CD8-positive, alpha-beta memory T cell (primary cell): ENCODE data around the gene ZBTB17. TPM values are rescaled to one million over a fixed set of nuclear protein-coding genes. Genes with fewer than 3 reads are reported as not detected.

Source experiments
- CTCF ChIA-PET: fragments of 350-600 bp; sonication (Branson Sonifier 250); formaldehyde crosslinking; loops from one replicate; lab custom pipeline; 2021; ENCODE audit warnings: antibody characterized with exemption; lab: Charles Lee
- POLR2A ChIA-PET: fragments of 350-600 bp; sonication (Branson Sonifier 250); formaldehyde crosslinking; loops from one replicate; lab custom pipeline; 2021; ENCODE audit warnings: antibody characterized with exemption; lab: Charles Lee
- DNase-seq, 5 donors: peaks; one replicate each; pipeline versions ENCODE4 v3.0.0 to v3.0.0-alpha.2; 2020 to 2022; ENCODE audit warnings: mixed read lengths in 1 of 5
- H3K27ac ChIP-seq: one replicate; pipeline ENCODE4 v1.7.0; 2013; ENCODE audit warnings: low read depth, mild to moderate bottlenecking, low read length, moderate library complexity
- H3K27me3 ChIP-seq: 2 replicates; pipeline ENCODE4 v1.7.0; 2013; ENCODE audit warnings: low read length, mild to moderate bottlenecking; ENCODE audit not compliant: insufficient read depth, poor library complexity, severe bottlenecking
- H3K36me3 ChIP-seq: 2 replicates; pipeline ENCODE4 v1.7.0; 2013; ENCODE audit warnings: mild to moderate bottlenecking, low read length, moderate library complexity; ENCODE audit not compliant: insufficient read depth
- H3K4me1 ChIP-seq: 2 replicates; pipeline ENCODE4 v1.7.0; 2013; ENCODE audit warnings: mild to moderate bottlenecking, low read length, moderate library complexity; ENCODE audit not compliant: insufficient read depth
- H3K4me3 ChIP-seq: 2 replicates; pipeline ENCODE4 v1.7.0; 2013; ENCODE audit warnings: mild to moderate bottlenecking, low read length
- H3K9me3 ChIP-seq: 2 replicates; pipeline ENCODE4 v1.7.0; 2013; ENCODE audit warnings: mild to moderate bottlenecking, low read length
- H3K27ac Mint-ChIP-seq, 8 donors: one replicate each; pipeline ENCODE4 v1.8.0; 2020 to 2021; ENCODE audit warnings: mixed read lengths in 8 of 8, mild to moderate bottlenecking in 6 of 8, inconsistent platforms in 3 of 8, moderate library complexity in 3 of 8
- H3K27me3 Mint-ChIP-seq, 2 donors: one replicate each; pipeline ENCODE4 v1.8.0; 2020 to 2021; ENCODE audit warnings: mixed read lengths in 2 of 2, mild to moderate bottlenecking in 1 of 2, moderate library complexity in 1 of 2
- H3K36me3 Mint-ChIP-seq, 3 donors: one replicate each; pipeline ENCODE4 v1.8.0; 2020 to 2021; ENCODE audit warnings: mixed read lengths in 3 of 3, inconsistent platforms in 1 of 3, mild to moderate bottlenecking in 1 of 3
- H3K4me1 Mint-ChIP-seq, 3 donors: one replicate each; pipeline ENCODE4 v1.8.0; 2020 to 2021; ENCODE audit warnings: mixed read lengths in 3 of 3, inconsistent platforms in 1 of 3, mild to moderate bottlenecking in 1 of 3
- H3K4me3 Mint-ChIP-seq, 7 donors: one replicate each; pipeline ENCODE4 v1.8.0; 2020 to 2021; ENCODE audit warnings: mixed read lengths in 7 of 7, mild to moderate bottlenecking in 6 of 7, moderate library complexity in 4 of 7, inconsistent platforms in 2 of 7
- H3K9me3 Mint-ChIP-seq, 5 donors: one replicate each; pipeline ENCODE4 v1.8.0; 2020 to 2022; ENCODE audit warnings: mixed read lengths in 5 of 5, mild to moderate bottlenecking in 3 of 5, moderate library complexity in 2 of 5, inconsistent platforms in 1 of 5
- polyA plus RNA-seq: library from polyadenylated mRNA; unstranded; fragments of 300-500 nt; fragmentation: Illumina TruSeq; gene quantifications from one replicate; pipeline ENCODE4 v1.2.3, GENCODE V29; 2021
- total RNA-seq, 2 experiments: library from RNA; stranded (reverse); gene quantifications; one replicate each; pipeline ENCODE4 v1.2.3, GENCODE V29; 2021

ZBTB17 gene
- total and polyA plus RNA-seq, 3 experiments from 2014 or later = 24.7 to 51.5 (median 49.9) TPM

GRCh38 chr1:16018749-16019643 is 43.1 kb upstream of the ZBTB17 start:
- ChIA-PET CTCF (interaction anchor here (0.7 to 1.8 kb wide), 2 partner anchors 10 to 243 kb away, joined by 3 to 5 read pairs; no protein-coding TSS in a partner anchor), POLR2A (no interaction called here)
- Histone ChIP-seq H3K9me3 (no peaks in the 10 kb centered on the region), H3K4me1 (no peaks in the 10 kb centered on the region), H3K36me3 (no peaks in the 10 kb centered on the region), H3K27me3 (no peaks in the 10 kb centered on the region), H3K27ac (no peak overlapping the region), H3K4me3 (no peak overlapping the region)
- DNase-seq = no peak
- Mint-ChIP-seq H3K4me1 (no peaks in the 10 kb centered on the region), H3K4me3 (no peak overlapping the region), H3K36me3 (no peaks in the 10 kb centered on the region), H3K9me3 (no peaks in the 10 kb centered on the region), H3K27ac (no peak overlapping the region), H3K27me3 (peaks cover 9 to 15% of the 10 kb centered on the region in 2 donors)

DNA sequence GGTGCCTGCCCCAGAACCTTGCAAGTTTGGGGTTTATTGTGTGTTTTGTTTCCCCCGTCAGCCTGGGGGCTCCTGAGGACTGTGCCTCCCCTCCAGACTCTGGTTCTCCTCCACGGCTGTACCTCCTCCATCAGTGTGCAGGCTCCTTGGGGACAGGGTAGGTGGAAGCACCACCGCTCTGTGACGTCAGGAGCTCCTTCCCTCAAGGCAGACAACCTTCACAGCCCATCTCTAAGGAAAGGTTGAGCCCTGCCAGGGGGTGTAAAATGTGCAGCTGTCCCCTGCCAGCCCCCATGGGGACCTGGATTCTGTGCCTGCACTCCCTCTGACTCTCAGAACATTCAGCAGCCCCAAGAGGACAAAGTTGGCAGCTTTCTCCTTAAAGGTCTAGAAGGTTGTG is 42.4 kb upstream of the ZBTB17 start:
- Mint-ChIP-seq H3K4me1 (no peaks in the 10 kb centered on the region), H3K4me3 (no peak overlapping the region), H3K27ac (no peak overlapping the region), H3K9me3 (no peaks in the 10 kb centered on the region), H3K36me3 (no peaks in the 10 kb centered on the region), H3K27me3 (peaks cover 8 to 21% of the 10 kb centered on the region in 2 donors)
- H3K27ac ChIP-seq = no peak overlapping the region
- no peak for DNase-seq
- POLR2A ChIA-PET = no interaction called here
- CTCF ChIA-PET = no interaction called here
- H3K36me3 ChIP-seq = no peaks in the 10 kb centered on the region
- no peaks in the 10 kb centered on the region for H3K9me3 ChIP-seq
- H3K27me3 ChIP-seq = peaks cover 4% of the 10 kb centered on the region
- H3K4me3 ChIP-seq = no peak overlapping the region
- no peaks in the 10 kb centered on the region for H3K4me1 ChIP-seq

DNA sequence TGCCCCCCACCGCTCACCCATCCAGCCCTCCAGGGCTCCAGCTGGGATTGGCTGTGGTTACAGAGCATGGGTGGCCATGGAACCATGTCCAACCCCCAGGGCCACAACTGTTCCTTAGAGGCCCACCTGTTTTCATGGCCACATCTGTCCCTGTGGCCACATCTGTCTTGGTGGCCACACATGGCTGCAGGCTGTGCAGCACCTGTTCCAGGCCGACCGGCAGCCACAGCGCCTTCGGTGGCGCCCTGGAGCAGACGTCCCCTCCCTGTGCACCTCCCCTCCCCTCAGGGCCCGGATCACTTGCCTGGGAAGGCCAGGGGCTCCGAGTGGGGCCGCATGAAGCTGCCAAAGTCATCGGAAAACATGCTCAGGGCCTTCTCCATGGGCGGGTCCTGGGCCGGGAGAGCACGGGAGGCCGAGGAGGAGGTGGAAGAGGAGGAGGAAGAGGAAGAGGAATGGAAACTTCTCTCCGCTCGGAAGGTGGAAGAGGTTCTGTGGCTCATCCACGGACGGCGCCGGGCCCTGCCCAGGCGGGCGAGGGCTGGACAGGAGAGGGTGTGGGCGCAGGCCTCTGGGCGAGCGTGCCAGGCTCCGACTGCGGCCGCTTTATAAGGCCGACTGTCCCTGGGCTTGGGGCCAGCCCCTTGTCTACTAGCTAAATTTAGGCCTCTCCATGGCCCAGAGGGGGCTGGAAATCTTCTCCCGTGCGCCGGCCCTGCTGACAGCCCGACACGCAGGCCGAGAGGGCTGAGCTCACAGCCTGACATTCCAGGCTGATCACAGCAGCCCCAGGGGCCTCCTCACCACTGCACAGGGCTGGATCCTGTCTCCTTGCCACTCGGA is 41.8 kb upstream of the ZBTB17 start, which contains the start of gene HSPB7:
Gene HSPB7 (minus strand): TSS at position 583 of the 843 bp plus-strand sequence. CDS start 80 bp downstream, at position 503.
- DNase-seq = no peak
- Histone ChIP-seq H3K27ac (no peak within 1 kb of the TSS), H3K27me3 (peaks cover 5% of the 10 kb centered on the region), H3K36me3 (no peaks in the 10 kb centered on the region), H3K9me3 (no peaks in the 10 kb centered on the region), H3K4me1 (peaks cover 4% of the 10 kb centered on the region), H3K4me3 (no peak within 1 kb of the TSS)
- Mint-ChIP-seq H3K4me3 (no peak within 1 kb of the TSS), H3K27ac (no peak within 1 kb of the TSS), H3K36me3 (no peaks in the 10 kb centered on the region), H3K27me3 (peaks cover 8 to 21% of the 10 kb centered on the region in 2 donors), H3K4me1 (no peaks in the 10 kb centered on the region), H3K9me3 (no peaks in the 10 kb centered on the region)
- CTCF ChIA-PET = no interaction called here
- POLR2A ChIA-PET = no interaction called here

- H3K27ac ChIP-seq = no peak overlapping the region
- Mint-ChIP-seq H3K36me3 (no peaks in the 10 kb centered on the region), H3K27ac (no peak overlapping the region), H3K9me3 (no peaks in the 10 kb centered on the region), H3K27me3 (peaks cover 14 to 26% of the 10 kb centered on the region in 2 donors), H3K4me1 (peaks cover 0 to 3% (median 0%) of the 10 kb centered on the region in 3 donors), H3K4me3 (no peak overlapping the region)
- DNase-seq = no peak
- H3K27me3 ChIP-seq = peaks cover 5% of the 10 kb centered on the region
- peaks cover 9% of the 10 kb centered on the region for H3K4me1 ChIP-seq
- no peak overlapping the region for H3K4me3 ChIP-seq
- H3K36me3 ChIP-seq = no peaks in the 10 kb centered on the region
- ChIA-PET CTCF (no interaction called here), POLR2A (no interaction called here)
- no peaks in the 10 kb centered on the region for H3K9me3 ChIP-seq
Measured at GRCh38 chr1:16017076-16017460, 41.2 kb upstream of the ZBTB17 start.

DNA sequence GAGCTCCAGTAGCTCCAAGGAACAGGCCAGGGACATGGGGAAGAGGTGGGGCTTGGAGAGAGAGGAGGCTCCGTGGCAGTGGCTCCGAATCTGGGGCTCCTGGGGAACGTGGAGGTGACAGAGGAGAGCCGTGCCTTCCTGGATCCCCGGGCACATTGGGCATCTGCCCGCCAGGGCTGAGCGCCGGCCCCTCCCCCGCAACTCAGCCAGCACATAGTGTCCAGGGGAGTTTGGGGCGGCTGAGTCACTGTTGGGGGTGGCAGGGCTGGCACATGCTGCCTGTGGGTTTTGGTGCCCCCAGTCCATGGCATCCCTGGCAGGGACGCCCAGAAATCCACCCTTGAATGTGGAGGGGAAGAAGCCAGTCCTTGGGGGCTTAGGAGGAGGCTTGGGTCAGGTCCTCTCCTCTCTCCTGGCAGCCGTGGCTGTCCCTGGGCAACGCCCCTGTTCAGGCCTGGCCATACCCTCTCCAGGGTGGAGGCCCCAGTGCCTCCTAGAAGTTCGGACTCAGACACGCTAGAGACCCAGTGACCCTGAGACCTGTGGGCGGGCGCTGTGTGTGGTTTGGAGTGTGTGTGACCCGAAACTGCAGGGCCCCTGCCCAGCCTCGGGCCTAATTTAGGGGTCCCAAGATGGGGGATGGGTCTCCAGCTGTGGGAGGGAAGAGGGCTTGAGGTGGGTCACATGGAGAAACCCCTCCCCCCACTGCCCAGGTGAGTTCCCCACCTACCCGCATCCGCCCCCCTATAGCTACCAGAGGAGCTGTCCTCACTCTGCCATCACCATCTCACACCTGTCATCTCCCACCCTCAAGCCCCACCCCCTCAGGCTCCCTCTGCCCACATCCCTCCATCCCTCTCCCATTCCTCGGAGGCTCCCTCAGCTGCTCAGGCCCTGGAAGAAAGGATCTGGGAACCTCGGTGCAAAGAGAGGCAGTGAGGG is 40.3 kb upstream of the ZBTB17 start:
- ChIA-PET CTCF (no interaction called here), POLR2A (no interaction called here)
- Histone ChIP-seq H3K36me3 (no peaks in the 10 kb centered on the region), H3K9me3 (no peaks in the 10 kb centered on the region), H3K4me1 (peaks cover 9% of the 10 kb centered on the region), H3K4me3 (no peak overlapping the region), H3K27me3 (peaks cover 5% of the 10 kb centered on the region), H3K27ac (no peak overlapping the region)
- no peaks in the 10 kb centered on the region for H3K9me3 Mint-ChIP-seq
- DNase-seq = no peak
- H3K27me3 Mint-ChIP-seq = peaks cover 14 to 26% of the 10 kb centered on the region in 2 donors
- no peak overlapping the region for H3K4me3 Mint-ChIP-seq
- H3K36me3 Mint-ChIP-seq = no peaks in the 10 kb centered on the region
- H3K4me1 Mint-ChIP-seq = peaks cover 0 to 3% (median 0%) of the 10 kb centered on the region in 3 donors
- H3K27ac Mint-ChIP-seq = peak overlapping the region in 1 of 8 donors; percentile 24

- CTCF ChIA-PET = no interaction called here
- Histone ChIP-seq H3K4me1 (peaks cover 9% of the 10 kb centered on the region), H3K4me3 (no peak overlapping the region), H3K27ac (no peak overlapping the region), H3K27me3 (peaks cover 5% of the 10 kb centered on the region), H3K9me3 (no peaks in the 10 kb centered on the region), H3K36me3 (no peaks in the 10 kb centered on the region)
- no peak overlapping the region for H3K27ac Mint-ChIP-seq
- no peaks in the 10 kb centered on the region for H3K9me3 Mint-ChIP-seq
- H3K4me1 Mint-ChIP-seq = peaks cover 0 to 3% (median 0%) of the 10 kb centered on the region in 3 donors
- peaks cover 16 to 30% of the 10 kb centered on the region in 2 donors for H3K27me3 Mint-ChIP-seq
- no peaks in the 10 kb centered on the region for H3K36me3 Mint-ChIP-seq
- H3K4me3 Mint-ChIP-seq = peak overlapping the region in 1 of 7 donors; percentile 51
- POLR2A ChIA-PET = no interaction called here
- DNase-seq = no peak
Measured at GRCh38 chr1:16015491-16015890, 39.6 kb upstream of the ZBTB17 start.

DNA sequence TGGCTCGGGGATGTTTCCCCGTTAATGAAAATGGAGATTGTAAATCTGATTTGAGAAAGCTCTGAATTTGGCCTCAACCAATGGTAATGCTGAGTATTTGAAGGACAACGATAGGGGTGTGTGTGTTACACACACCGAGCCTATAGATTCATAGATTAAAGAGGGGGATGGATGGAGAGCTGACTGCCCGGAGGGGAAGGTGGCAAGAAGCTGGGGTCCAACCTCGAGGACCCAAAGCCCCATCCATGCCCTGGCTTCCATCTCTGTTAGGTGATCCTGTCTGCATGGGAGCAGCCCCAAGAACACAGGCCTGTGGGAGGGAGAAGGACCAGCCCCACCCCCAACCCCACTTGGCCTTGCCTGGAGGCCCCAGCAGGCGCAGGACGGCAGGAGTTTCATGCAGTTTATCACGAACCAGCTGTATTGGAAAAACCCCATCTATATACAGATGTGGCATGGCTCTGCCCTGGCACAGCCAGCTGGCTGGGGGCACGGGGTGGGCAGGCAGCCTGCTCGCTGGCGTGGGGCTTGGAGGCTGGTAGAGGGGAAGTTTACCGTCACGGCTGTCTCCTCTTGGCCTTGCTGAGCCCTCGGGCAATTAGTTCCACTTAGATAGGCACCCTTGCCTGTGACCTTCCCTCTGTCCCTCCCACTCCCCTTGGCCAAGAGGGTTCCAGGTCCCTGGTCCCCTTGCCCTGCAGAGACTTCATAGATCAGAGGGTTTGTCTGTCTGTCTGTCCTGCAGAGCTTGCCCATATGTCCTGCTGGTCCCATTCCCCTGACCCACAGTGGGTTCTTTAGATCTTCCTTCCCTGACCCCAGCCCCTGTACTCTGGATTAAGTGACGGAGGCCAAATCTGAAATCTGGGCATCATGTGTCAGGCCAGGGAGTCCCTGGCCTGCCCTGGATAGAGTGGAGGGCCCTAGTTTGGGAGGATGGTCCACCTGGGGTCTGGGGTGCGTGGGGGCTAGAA is 38.9 kb upstream of the ZBTB17 start:
- H3K27ac ChIP-seq = peak overlapping the region; percentile 59
- peaks cover 16 to 33% of the 10 kb centered on the region in 2 donors for H3K27me3 Mint-ChIP-seq
- H3K36me3 Mint-ChIP-seq = no peaks in the 10 kb centered on the region
- H3K36me3 ChIP-seq = no peaks in the 10 kb centered on the region
- H3K4me1 ChIP-seq = peaks cover 9% of the 10 kb centered on the region
- no peaks in the 10 kb centered on the region for H3K9me3 Mint-ChIP-seq
- H3K4me3 ChIP-seq = no peak overlapping the region
- DNase-seq = no peak
- H3K4me1 Mint-ChIP-seq = peaks cover 0 to 3% (median 0%) of the 10 kb centered on the region in 3 donors
- POLR2A ChIA-PET = no interaction called here
- CTCF ChIA-PET = no interaction called here
- H3K27me3 ChIP-seq = peaks cover 5% of the 10 kb centered on the region
- no peaks in the 10 kb centered on the region for H3K9me3 ChIP-seq
- peak overlapping the region in 1 of 8 donors; percentile 60 for H3K27ac Mint-ChIP-seq
- no peak overlapping the region for H3K4me3 Mint-ChIP-seq
